Nephron progenitor cell (in vitro differentiated cells): Measurements from ENCODE around the gene NKIRAS1.
"Not testable (repeated sequence)": the region's sequence is repeated elsewhere in the genome, so short reads cannot be mapped to it uniquely, and the experiment has no call there.

Experiments used
- DNase-seq: peaks from one replicate; pipeline ENCODE4 v3.0.0; 2021
- H3K27ac Mint-ChIP-seq: 2 replicates; pipeline ENCODE4 v1.8.0; 2021; ENCODE audit warnings: mild to moderate bottlenecking, moderate library complexity, mixed read lengths
- H3K27me3 Mint-ChIP-seq: 2 replicates; pipeline ENCODE4 v1.8.0; 2021; ENCODE audit warnings: mild to moderate bottlenecking, low read depth, mixed read lengths; ENCODE audit not compliant: poor library complexity
- H3K36me3 Mint-ChIP-seq: 2 replicates; pipeline ENCODE4 v1.8.0; 2021; ENCODE audit warnings: low read depth, mixed read lengths
- H3K4me1 Mint-ChIP-seq: 2 replicates; pipeline ENCODE4 v1.8.0; 2021; ENCODE audit warnings: mixed read lengths
- H3K4me3 Mint-ChIP-seq: 2 replicates; pipeline ENCODE4 v1.8.0; 2021; ENCODE audit warnings: mild to moderate bottlenecking, moderate library complexity, mixed read lengths
- H3K9me3 Mint-ChIP-seq: 2 replicates; pipeline ENCODE4 v1.8.0; 2021; ENCODE audit warnings: mild to moderate bottlenecking, moderate library complexity, mixed read lengths
- CTCF ChIP-seq: fragments of 200-600 bp; sonication (generic); IDR thresholded peaks from 2 replicates; pipeline ENCODE4 v1.5.0; 2021; ENCODE audit warnings: antibody characterized with exemption

NKIRAS1 gene

GRCh38 chr3:23889386-23889785 lies 27.4 kb downstream of the NKIRAS1 start:
- peaks cover 34% of the 10 kb centered on the region for H3K36me3 Mint-ChIP-seq
- H3K4me3 Mint-ChIP-seq, result no peak overlapping the region
- H3K9me3 Mint-ChIP-seq, result no peaks in the 10 kb centered on the region
- H3K4me1 Mint-ChIP-seq, result peaks cover 18% of the 10 kb centered on the region
- no peak for DNase-seq
- H3K27me3 Mint-ChIP-seq, result no peaks in the 10 kb centered on the region
- H3K27ac Mint-ChIP-seq, result peak overlapping the region; percentile 52
- no peak for TF ChIP-seq CTCF

- Mint-ChIP-seq H3K27ac (no peak overlapping the region), H3K27me3 (no peaks in the 10 kb centered on the region), H3K36me3 (peaks cover 27% of the 10 kb centered on the region), H3K9me3 (no peaks in the 10 kb centered on the region), H3K4me3 (no peak overlapping the region), H3K4me1 (peaks cover 16% of the 10 kb centered on the region)
- DNase-seq, result no peak
- TF ChIP-seq CTCF, result peak; percentile 84
These were observed 28.1 kb downstream of the NKIRAS1 start for GRCh38 chr3:23888617-23889228.

GRCh38 chr3:23886311-23886710 lies 30.5 kb downstream of the NKIRAS1 start:
- DNase-seq, result no peak
- Mint-ChIP-seq H3K36me3 (peaks cover 34% of the 10 kb centered on the region), H3K27me3 (no peaks in the 10 kb centered on the region), H3K4me3 (no peak overlapping the region), H3K4me1 (peaks cover 24% of the 10 kb centered on the region), H3K27ac (peak overlapping the region; percentile 37), H3K9me3 (peaks cover 10% of the 10 kb centered on the region)
- TF ChIP-seq CTCF, result no peak

GRCh38 chr3:23885210-23885609 lies 31.6 kb downstream of the NKIRAS1 start:
- Mint-ChIP-seq H3K36me3 (peaks cover 42% of the 10 kb centered on the region), H3K27ac (no peak overlapping the region), H3K9me3 (peaks cover 15% of the 10 kb centered on the region), H3K27me3 (no peaks in the 10 kb centered on the region), H3K4me1 (peaks cover 32% of the 10 kb centered on the region), H3K4me3 (no peak overlapping the region)
- no peak for DNase-seq
- no peak for TF ChIP-seq CTCF

- H3K27me3 Mint-ChIP-seq, result no peaks in the 10 kb centered on the region
- no peak for DNase-seq
- H3K4me3 Mint-ChIP-seq, result no peak overlapping the region
- no peak overlapping the region for H3K27ac Mint-ChIP-seq
- peaks cover 26% of the 10 kb centered on the region for H3K4me1 Mint-ChIP-seq
- H3K36me3 Mint-ChIP-seq, result peaks cover 42% of the 10 kb centered on the region
- no peak for TF ChIP-seq CTCF
- H3K9me3 Mint-ChIP-seq, result peaks cover 20% of the 10 kb centered on the region
These were observed 32.3 kb downstream of the NKIRAS1 start for GRCh38 chr3:23884481-23884880.

- DNase-seq, result no peak
- H3K36me3 Mint-ChIP-seq, result peaks cover 62% of the 10 kb centered on the region
- no peak for TF ChIP-seq CTCF
- no peaks in the 10 kb centered on the region for H3K27me3 Mint-ChIP-seq
- no peak overlapping the region for H3K4me3 Mint-ChIP-seq
- peaks cover 30% of the 10 kb centered on the region for H3K4me1 Mint-ChIP-seq
- H3K27ac Mint-ChIP-seq, result no peak overlapping the region
- peaks cover 39% of the 10 kb centered on the region for H3K9me3 Mint-ChIP-seq
These were observed 34.3 kb downstream of the NKIRAS1 start for GRCh38 chr3:23882487-23882918.

GRCh38 chr3:23881993-23882392 lies 34.8 kb downstream of the NKIRAS1 start:
- not testable (repeated sequence) for DNase-seq, H3K27me3 Mint-ChIP-seq
- peak overlapping the region; percentile 98 for H3K27ac Mint-ChIP-seq
- H3K4me3 Mint-ChIP-seq, result peak overlapping the region; percentile 49
- H3K9me3 Mint-ChIP-seq, result peaks cover 44% of the 10 kb centered on the region
- peaks cover 35% of the 10 kb centered on the region for H3K4me1 Mint-ChIP-seq
- peaks cover 67% of the 10 kb centered on the region for H3K36me3 Mint-ChIP-seq
